D721Med (cell line): ENCODE data around the gene ELMOD3.

Source experiments
- DNase-seq: peaks from one replicate; pipeline ENCODE4 v3.0.0; 2011; ENCODE audit warnings: low spot score; ENCODE audit not compliant: insufficient read length
- FAIRE-seq: peaks from 2 replicates; lab custom pipeline; 2011; peaks lifted over from hg19 to GRCh38; lab: Jason Lieb, UNC
- CTCF ChIP-seq: IDR thresholded peaks from 2 replicates; pipeline ENCODE4 v1.5.1; 2012; ENCODE audit warnings: mild to moderate bottlenecking, control low read depth; ENCODE audit not compliant: insufficient read depth; ENCODE audit errors: missing control alignments

The ELMOD3 gene

GRCh38 chr2:85421260-85422071 is 66.9 kb downstream of the ELMOD3 start:
- no peak for DNase-seq

GRCh38 chr2:85422072-85422457 is 67.5 kb downstream of the ELMOD3 start:
- no peak for TF ChIP-seq CTCF

More at GRCh38 chr2:85421260-85422071, 66.9 kb downstream of the ELMOD3 start:
- no peak for TF ChIP-seq CTCF
- FAIRE-seq = no peak

GRCh38 chr2:85423525-85423924 is 69.0 kb downstream of the ELMOD3 start:
- no peak for TF ChIP-seq CTCF
- DNase-seq = no peak
- no peak for FAIRE-seq

More at GRCh38 chr2:85422072-85422457, 67.5 kb downstream of the ELMOD3 start:
- no peak for DNase-seq
- FAIRE-seq = no peak

- no peak for TF ChIP-seq CTCF
- DNase-seq (no peak), FAIRE-seq (no peak)
Observed at GRCh38 chr2:85425588-85425987, 71.0 kb downstream of the ELMOD3 start.

GRCh38 chr2:85427300-85427835 is 72.8 kb downstream of the ELMOD3 start:
- FAIRE-seq (no peak), DNase-seq (no peak)

GRCh38 chr2:85428343-85428881 is 73.8 kb downstream of the ELMOD3 start:
- TF ChIP-seq CTCF = no peak
- FAIRE-seq (no peak), DNase-seq (no peak)

More at GRCh38 chr2:85427300-85427835, 72.8 kb downstream of the ELMOD3 start:
- TF ChIP-seq CTCF = no peak
